Neural crest cell (in vitro differentiated cells): Measurements from ENCODE around the gene IL37. TPM values are rescaled to one million over a fixed set of nuclear protein-coding genes. Genes with fewer than 3 reads are reported as not detected.

Experiments
- DNase-seq: peaks from one replicate; pipeline ENCODE4 v3.0.0; 2021; ENCODE audit warnings: low read depth, mixed read lengths, low spot score
- H3K27ac Mint-ChIP-seq: one replicate; pipeline ENCODE4 v1.8.0; 2021; ENCODE audit warnings: mild to moderate bottlenecking, mixed read lengths; ENCODE audit not compliant: unreplicated experiment
- H3K27me3 Mint-ChIP-seq: 2 replicates; pipeline ENCODE4 v1.8.0; 2021; ENCODE audit warnings: low read depth, mild to moderate bottlenecking, mixed read lengths
- H3K36me3 Mint-ChIP-seq: 2 replicates; pipeline ENCODE4 v1.8.0; 2021; ENCODE audit warnings: low read depth, mild to moderate bottlenecking, mixed read lengths
- H3K4me1 Mint-ChIP-seq: 2 replicates; pipeline ENCODE4 v1.8.0; 2021; ENCODE audit warnings: mixed read lengths
- H3K4me3 Mint-ChIP-seq: one replicate; pipeline ENCODE4 v1.8.0; 2021; ENCODE audit warnings: mild to moderate bottlenecking, mixed read lengths
- H3K9me3 Mint-ChIP-seq: 2 replicates; pipeline ENCODE4 v1.8.0; 2021; ENCODE audit warnings: mixed read lengths
- total RNA-seq: library from RNA; stranded (reverse); gene quantifications from 2 replicates; pipeline ENCODE4 v1.2.1, GENCODE V29; 2021
- TF ChIP-seq, protein P1 (sequence below): fragments of 200-600 bp; sonication (generic); conservative IDR thresholded peaks from 2 replicates; pipeline ENCODE4 v1.5.0; 2021; ENCODE audit warnings: antibody characterized with exemption, mild to moderate bottlenecking

The IL37 gene
- total RNA-seq, 1 donor from 2014 or later = 0.40 TPM

DNA sequence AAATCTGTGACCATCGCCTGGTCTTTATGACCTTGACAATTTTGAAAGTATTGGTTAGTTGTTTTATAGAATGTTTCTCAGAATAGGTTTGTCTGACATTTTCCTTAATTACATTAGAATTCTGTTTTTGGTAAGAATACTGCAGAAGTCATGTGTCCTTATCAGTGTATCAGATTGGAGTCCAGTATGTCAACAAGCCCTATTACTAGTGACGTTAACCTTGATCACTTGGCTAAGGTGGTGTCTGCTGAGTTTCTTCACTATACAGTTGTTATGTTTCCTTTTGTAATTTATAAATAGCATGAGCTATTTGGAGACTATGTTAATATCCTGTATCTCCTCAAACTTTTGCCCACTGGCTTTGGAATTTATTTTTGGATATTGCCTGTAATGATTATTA, 56.1 kb downstream of the IL37 start:
- no peak overlapping the region for H3K27ac Mint-ChIP-seq
- DNase-seq = no peak
- TF ChIP-seq, protein P1, sequence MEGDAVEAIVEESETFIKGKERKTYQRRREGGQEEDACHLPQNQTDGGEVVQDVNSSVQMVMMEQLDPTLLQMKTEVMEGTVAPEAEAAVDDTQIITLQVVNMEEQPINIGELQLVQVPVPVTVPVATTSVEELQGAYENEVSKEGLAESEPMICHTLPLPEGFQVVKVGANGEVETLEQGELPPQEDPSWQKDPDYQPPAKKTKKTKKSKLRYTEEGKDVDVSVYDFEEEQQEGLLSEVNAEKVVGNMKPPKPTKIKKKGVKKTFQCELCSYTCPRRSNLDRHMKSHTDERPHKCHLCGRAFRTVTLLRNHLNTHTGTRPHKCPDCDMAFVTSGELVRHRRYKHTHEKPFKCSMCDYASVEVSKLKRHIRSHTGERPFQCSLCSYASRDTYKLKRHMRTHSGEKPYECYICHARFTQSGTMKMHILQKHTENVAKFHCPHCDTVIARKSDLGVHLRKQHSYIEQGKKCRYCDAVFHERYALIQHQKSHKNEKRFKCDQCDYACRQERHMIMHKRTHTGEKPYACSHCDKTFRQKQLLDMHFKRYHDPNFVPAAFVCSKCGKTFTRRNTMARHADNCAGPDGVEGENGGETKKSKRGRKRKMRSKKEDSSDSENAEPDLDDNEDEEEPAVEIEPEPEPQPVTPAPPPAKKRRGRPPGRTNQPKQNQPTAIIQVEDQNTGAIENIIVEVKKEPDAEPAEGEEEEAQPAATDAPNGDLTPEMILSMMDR = no peak
- H3K4me3 Mint-ChIP-seq = no peak overlapping the region
- no peaks in the 10 kb centered on the region for H3K4me1 Mint-ChIP-seq
- no peaks in the 10 kb centered on the region for H3K9me3 Mint-ChIP-seq
- H3K27me3 Mint-ChIP-seq = peaks cover 26% of the 10 kb centered on the region
- no peaks in the 10 kb centered on the region for H3K36me3 Mint-ChIP-seq

Other genes starting within 250 kb of the IL37 start
- gene NT5DC4, start 190.1 kb upstream of the IL37 start, total RNA-seq = not detected in 2 replicates
- gene CKAP2L, start 146.6 kb upstream of the IL37 start, total RNA-seq = 27.4 and 31.3 TPM in 2 replicates
- gene IL1A, start 126.7 kb upstream of the IL37 start, total RNA-seq = not detected in 2 replicates
- not detected in 2 replicates for gene IL1B, start 74.4 kb upstream of the IL37 start, total RNA-seq
- gene IL36G, start 66.8 kb downstream of the IL37 start, total RNA-seq = not detected in 2 replicates
- not detected in 2 replicates for gene IL36A, start 94.3 kb downstream of the IL37 start, total RNA-seq
- not detected in 2 replicates for gene IL36B, start 141.7 kb downstream of the IL37 start, total RNA-seq
- not detected in 2 replicates for gene IL36RN, start 148.0 kb downstream of the IL37 start, total RNA-seq
- gene IL1F10, start 156.8 kb downstream of the IL37 start, total RNA-seq = not detected in 2 replicates
- gene IL1RN, start 216.4 kb downstream of the IL37 start, total RNA-seq = not detected in 2 replicates